Fibroblast of pulmonary artery (primary cell): ENCODE results near the gene ARHGAP24.

Experiments
- DNase-seq: peaks from one replicate; pipeline ENCODE4 v3.0.0-alpha.2; 2010; ENCODE audit warnings: low read depth
- H3K4me3 ChIP-seq: replicated peaks from 2 replicates; pipeline ENCODE4 v1.5.1; 2011; ENCODE audit warnings: low read depth, mild to moderate bottlenecking, control low read depth, low read length, moderate library complexity
- CTCF ChIP-seq: IDR thresholded peaks from 2 replicates; pipeline ENCODE4 v1.5.1; 2011; ENCODE audit warnings: mild to moderate bottlenecking, control low read depth, low read length, inconsistent platforms; ENCODE audit errors: missing control alignments

Gene ARHGAP24

GRCh38 chr4:85979276-85979675, 504.3 kb downstream of the ARHGAP24 start:
- H3K4me3 ChIP-seq, result no peak overlapping the region
- DNase-seq, result no peak
- no peak for TF ChIP-seq CTCF

GRCh38 chr4:85986266-85986665, 511.3 kb downstream of the ARHGAP24 start:
- TF ChIP-seq CTCF, result no peak
- H3K4me3 ChIP-seq, result no peak overlapping the region
- no peak for DNase-seq

- no peak for DNase-seq
- H3K4me3 ChIP-seq, result no peak overlapping the region
- TF ChIP-seq CTCF, result no peak
Observed at GRCh38 chr4:85993641-85994040, 518.7 kb downstream of the ARHGAP24 start.

- DNase-seq, result peak; percentile 45
- H3K4me3 ChIP-seq, result no peak overlapping the region
- TF ChIP-seq CTCF, result no peak
Observed at GRCh38 chr4:85994576-85994975, 519.6 kb downstream of the ARHGAP24 start.

GRCh38 chr4:85995361-85995760, 520.4 kb downstream of the ARHGAP24 start:
- no peak for DNase-seq

GRCh38 chr4:86001591-86001990, 526.6 kb downstream of the ARHGAP24 start:
- no peak for TF ChIP-seq CTCF

More at GRCh38 chr4:85995361-85995760, 520.4 kb downstream of the ARHGAP24 start:
- no peak for TF ChIP-seq CTCF
- no peak overlapping the region for H3K4me3 ChIP-seq

GRCh38 chr4:86004030-86004429, 529.1 kb downstream of the ARHGAP24 start:
- no peak for DNase-seq
- no peak for TF ChIP-seq CTCF
- no peak overlapping the region for H3K4me3 ChIP-seq

More at GRCh38 chr4:86001591-86001990, 526.6 kb downstream of the ARHGAP24 start:
- no peak for DNase-seq
- no peak overlapping the region for H3K4me3 ChIP-seq
